AG04450 (cell line): ENCODE data around the gene ATF4. TPM values are rescaled to one million over a fixed set of nuclear protein-coding genes. Genes with fewer than 3 reads are reported as not detected.

ENCODE experiments used
- CTCF ChIA-PET: fragments of 300-600, 350-600 bp; formaldehyde crosslinking; extraction: SDS; loops from one replicate; lab custom pipeline; 2022; ENCODE audit warnings: antibody characterized with exemption, inconsistent platforms; lab: Charles Lee
- POLR2A ChIA-PET: fragments of 350-600 bp; formaldehyde crosslinking; extraction: SDS; loops from one replicate; lab custom pipeline; 2021; ENCODE audit warnings: antibody characterized with exemption, inconsistent platforms; lab: Yijun Ruan, JAX
- DNase-seq: peaks from one replicate; pipeline ENCODE4 v3.0.0-alpha.2; 2011; ENCODE audit warnings: low read depth, low spot score
- H3K27ac ChIP-seq: one replicate; pipeline ENCODE4 v1.5.1; 2012; ENCODE audit warnings: low read depth, low read length, control low read depth
- H3K27me3 ChIP-seq: one replicate; pipeline ENCODE4 v1.6.0; 2012; ENCODE audit warnings: low read length; ENCODE audit not compliant: control insufficient read depth, insufficient read depth
- H3K4me3 ChIP-seq: 2 replicates; pipeline ENCODE4 v1.5.1; 2011; ENCODE audit warnings: mild to moderate bottlenecking, low read depth, low read length, control low read depth
- H3K9me3 ChIP-seq: 2 replicates; pipeline ENCODE4 v1.5.1; 2012; ENCODE audit warnings: low read length; ENCODE audit not compliant: control insufficient read depth, insufficient read depth
- CTCF ChIP-seq: IDR thresholded peaks from 2 replicates; pipeline ENCODE4 v1.5.1; 2011; ENCODE audit warnings: low read depth, low read length, control low read depth, inconsistent platforms
- polyA plus RNA-seq: library from polyadenylated mRNA; depleted of rRNA; stranded (reverse); fragments of >200 nt; gene quantifications from 2 replicates; pipeline ENCODE4 v1.2.3, GENCODE V29; 2011

Gene ATF4
- polyA plus RNA-seq, 1 experiment = 936 TPM

GRCh38 chr22:39534591-39535356, 14.4 kb downstream of the ATF4 start:
- no peak overlapping the region for H3K4me3 ChIP-seq
- no peak for DNase-seq
- peaks cover 3% of the 10 kb centered on the region for H3K27me3 ChIP-seq
- peak; percentile 82 for TF ChIP-seq CTCF
- POLR2A ChIA-PET = interaction anchor here (0.7 kb wide), 1 partner anchor 11 kb away, joined by 10 read pairs; no protein-coding TSS in a partner anchor
- H3K27ac ChIP-seq = peak overlapping the region; percentile 1
- no peaks in the 10 kb centered on the region; the same call in 1 of the 2 replicates for H3K9me3 ChIP-seq
- CTCF ChIA-PET = interaction anchor here (0.5 to 7.7 kb wide), 29 partner anchors 9 to 814 kb away, joined by 3 to 119 read pairs (median 4); no protein-coding TSS in a partner anchor

DNA sequence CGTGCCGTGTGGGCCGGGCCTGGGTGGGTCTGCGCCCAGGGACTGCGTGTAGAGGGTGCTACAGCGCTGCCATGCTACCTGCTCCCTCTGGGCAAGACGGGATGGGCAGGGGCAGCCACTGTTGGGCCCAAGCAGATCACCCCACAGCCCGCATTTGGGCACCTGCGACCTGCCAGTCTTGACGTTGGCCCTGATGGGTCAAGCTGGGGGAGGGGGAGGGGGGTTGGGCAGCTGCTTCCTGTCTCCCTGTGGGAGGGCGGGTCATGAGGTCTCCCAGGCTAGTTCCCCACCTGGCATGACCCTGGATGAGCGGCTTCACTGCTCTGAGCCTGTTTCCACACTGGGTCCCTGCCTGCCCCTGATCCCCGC, 15.0 kb downstream of the ATF4 start:
- TF ChIP-seq CTCF = no peak

GRCh38 chr22:39535831-39536449, 15.6 kb downstream of the ATF4 start:
- Histone ChIP-seq H3K27me3 (peaks cover 7% of the 10 kb centered on the region), H3K27ac (no peak overlapping the region), H3K4me3 (no peak overlapping the region), H3K9me3 (no peaks in the 10 kb centered on the region; the same call in 1 of the 2 replicates)
- no peak for DNase-seq
- CTCF ChIA-PET = interaction anchor here (0.5 to 7.7 kb wide), 6 partner anchors 18 to 502 kb away, joined by 3 to 119 read pairs (median 9); no protein-coding TSS in a partner anchor
- POLR2A ChIA-PET = interaction anchor here (0.5 kb wide), 1 partner anchor 10 kb away, joined by 3 read pairs; no protein-coding TSS in a partner anchor
- no peak for TF ChIP-seq CTCF

More for the DNA sequence above, 15.0 kb downstream of the ATF4 start:
- H3K27me3 ChIP-seq = peaks cover 7% of the 10 kb centered on the region
- DNase-seq = no peak
- ChIA-PET POLR2A (interaction anchor here (0.7 kb wide), 1 partner anchor 12 kb away, joined by 10 read pairs; no protein-coding TSS in a partner anchor), CTCF (interaction anchor here (0.7 to 7.7 kb wide), 20 partner anchors 8 to 813 kb away, joined by 3 to 119 read pairs (median 5); no protein-coding TSS in a partner anchor)
- H3K4me3 ChIP-seq = no peak overlapping the region
- no peaks in the 10 kb centered on the region; the same call in 1 of the 2 replicates for H3K9me3 ChIP-seq
- H3K27ac ChIP-seq = no peak overlapping the region

- Histone ChIP-seq H3K4me3 (no peak overlapping the region), H3K27ac (no peak overlapping the region), H3K27me3 (peaks cover 7% of the 10 kb centered on the region), H3K9me3 (no peaks in the 10 kb centered on the region; the same call in 1 of the 2 replicates)
- DNase-seq = no peak
- no peak for TF ChIP-seq CTCF
- ChIA-PET POLR2A (no interaction called here), CTCF (interaction anchor here (0.5 to 7.7 kb wide), 3 partner anchors 406 to 496 kb away, joined by 3 to 119 read pairs (median 10); no protein-coding TSS in a partner anchor)
These were observed 16.3 kb downstream of the ATF4 start for GRCh38 chr22:39536711-39537110.
